SW 1271 (cell line): Measurements from ENCODE around the gene RDM1.
A peak's percentile ranks its signal among the peaks of the same experiment; 100 is the strongest.
"Not testable (repeated sequence)": the region's sequence is repeated elsewhere in the genome, so short reads cannot be mapped to it uniquely, and the experiment has no call there.

Experiments used
- DNase-seq, 2 experiments: peaks; one replicate each; lab custom pipeline; 2025; lab: John Stamatoyannopoulos, UW

RDM1 gene

DNA sequence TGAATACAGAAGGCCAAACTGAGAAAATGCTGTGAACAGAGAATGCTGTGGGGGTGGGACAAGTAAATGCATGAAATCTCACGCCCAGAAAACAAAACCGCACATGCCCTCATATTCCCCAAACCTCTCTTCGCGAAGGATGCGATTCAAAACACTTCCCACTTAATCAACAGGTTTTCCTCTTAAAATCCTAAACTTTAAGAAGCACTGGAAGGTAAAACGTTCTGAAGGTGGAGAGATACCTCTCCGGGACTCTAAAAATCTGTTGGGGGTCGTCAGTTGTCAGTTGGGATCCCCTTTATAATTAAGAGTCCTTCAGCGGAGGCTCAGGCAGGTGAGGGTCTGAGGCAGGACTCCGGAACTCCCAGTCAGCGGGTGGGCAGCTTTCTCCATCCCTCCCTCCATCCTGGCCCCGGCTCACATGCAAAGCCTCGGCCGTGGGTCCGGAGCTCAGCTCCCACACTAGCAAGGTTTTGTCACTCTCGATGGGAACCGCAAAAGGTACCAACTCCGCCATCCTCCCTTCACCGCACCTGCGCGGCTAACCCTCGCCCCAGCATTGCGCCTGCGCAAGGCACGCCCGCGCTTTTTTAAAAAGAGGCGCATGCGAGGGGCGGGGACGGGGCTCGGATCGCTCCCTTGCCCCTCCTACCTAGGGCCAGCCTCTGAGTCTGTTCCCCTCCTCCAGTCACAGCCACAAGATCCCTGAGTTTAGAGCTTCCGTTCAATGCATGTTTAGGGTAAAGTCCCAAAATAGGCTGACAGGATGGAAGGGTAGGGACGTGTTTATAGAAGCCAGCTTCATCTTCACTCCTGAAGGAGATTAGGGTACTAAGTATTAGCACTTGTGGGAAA, at the start of gene RDM1:
Gene RDM1, minus strand, starts transcription at position 563 of the 855 bp plus-strand sequence. Its CDS starts 46 bp downstream, at position 517.
- DNase-seq = peak; percentile 40 to 79

DNA sequence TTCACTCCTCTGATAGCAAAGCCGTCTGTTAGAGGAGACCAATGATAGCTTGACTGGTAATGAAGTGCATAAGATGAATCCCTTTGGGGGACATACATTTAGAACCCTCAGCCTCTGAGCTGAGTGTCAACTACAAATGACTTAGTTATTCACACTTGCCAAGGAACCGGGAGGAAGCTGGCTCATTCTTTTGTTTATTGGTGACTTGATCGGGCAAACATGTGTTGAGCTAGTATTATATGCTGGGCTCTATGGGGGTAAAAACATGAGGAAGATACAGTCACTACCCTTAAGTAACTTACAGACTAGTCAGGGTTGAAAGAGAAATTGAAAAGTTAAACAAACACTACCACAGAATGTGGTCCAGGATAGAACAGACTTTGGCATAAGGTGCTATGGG, 47.8 kb upstream of the RDM1 start:
- no peak for DNase-seq

GRCh38 chr17:35977509-35977908, 46.9 kb upstream of the RDM1 start:
- no peak for DNase-seq

- no peak for DNase-seq
Observed at GRCh38 chr17:35973333-35974260, 43.0 kb upstream of the RDM1 start.

GRCh38 chr17:35972945-35973332, 42.4 kb upstream of the RDM1 start:
- no peak for DNase-seq

- DNase-seq = no peak
Observed at GRCh38 chr17:35972535-35972934, 42.0 kb upstream of the RDM1 start.

DNA sequence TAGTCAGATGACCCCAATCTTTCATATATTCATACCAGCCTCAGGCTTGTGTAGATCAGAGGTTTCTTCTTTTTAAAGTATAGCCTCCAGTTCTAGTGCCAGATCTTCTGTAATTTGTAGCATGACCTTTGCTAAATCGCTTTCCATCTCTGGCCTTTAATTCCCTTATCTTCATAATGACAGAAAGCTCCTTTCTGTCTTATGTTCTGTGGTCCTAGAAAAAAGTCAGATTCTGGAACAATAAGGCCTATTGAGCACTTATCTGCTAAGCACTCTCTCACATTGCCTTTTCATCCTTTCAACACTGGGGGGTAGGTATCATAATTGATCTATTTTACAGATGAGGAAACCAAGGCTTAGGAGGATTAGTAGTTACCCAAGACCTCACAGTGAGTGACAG, 41.5 kb upstream of the RDM1 start:
- DNase-seq = no peak

DNA sequence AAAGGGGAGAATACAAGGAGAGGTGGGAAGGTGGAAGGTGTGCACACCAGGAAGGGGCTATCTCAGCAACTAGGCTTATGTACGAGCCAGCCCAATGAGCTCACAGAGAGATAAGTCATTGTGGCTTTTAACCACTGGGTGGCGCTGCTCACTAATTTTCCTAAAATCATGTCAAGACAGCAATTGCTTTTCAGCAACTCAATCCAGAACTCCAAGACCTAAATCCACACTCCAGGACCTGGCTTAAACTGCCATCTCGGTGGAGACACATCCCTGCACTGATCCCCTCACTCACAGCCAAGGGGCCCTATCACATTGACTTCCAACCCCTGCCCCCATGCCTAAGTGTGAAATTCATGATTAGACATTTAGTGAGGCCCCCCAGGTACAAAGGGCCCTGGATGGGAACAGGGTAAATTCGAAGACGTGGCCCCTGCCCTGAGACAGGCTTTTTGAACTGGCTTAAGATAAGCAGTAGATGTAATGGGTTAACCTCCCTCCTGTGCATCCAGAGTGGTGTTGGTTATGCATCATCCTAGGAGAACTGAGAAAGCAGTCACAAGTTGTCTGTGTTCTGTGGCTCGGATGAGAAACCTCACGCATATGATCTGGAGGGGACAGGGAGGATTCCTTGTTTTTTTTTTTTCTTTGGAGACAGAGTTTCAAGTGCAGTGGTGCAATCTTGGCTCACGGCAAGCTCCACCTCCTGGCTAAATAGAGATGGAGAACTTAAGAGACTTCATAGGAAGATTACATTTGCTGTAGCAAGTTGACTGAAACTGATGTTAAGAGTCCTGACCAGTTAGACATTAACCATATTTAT, 39.2 kb upstream of the RDM1 start:
- peak in 1 of 2 experiments; percentile 60 for DNase-seq

DNA sequence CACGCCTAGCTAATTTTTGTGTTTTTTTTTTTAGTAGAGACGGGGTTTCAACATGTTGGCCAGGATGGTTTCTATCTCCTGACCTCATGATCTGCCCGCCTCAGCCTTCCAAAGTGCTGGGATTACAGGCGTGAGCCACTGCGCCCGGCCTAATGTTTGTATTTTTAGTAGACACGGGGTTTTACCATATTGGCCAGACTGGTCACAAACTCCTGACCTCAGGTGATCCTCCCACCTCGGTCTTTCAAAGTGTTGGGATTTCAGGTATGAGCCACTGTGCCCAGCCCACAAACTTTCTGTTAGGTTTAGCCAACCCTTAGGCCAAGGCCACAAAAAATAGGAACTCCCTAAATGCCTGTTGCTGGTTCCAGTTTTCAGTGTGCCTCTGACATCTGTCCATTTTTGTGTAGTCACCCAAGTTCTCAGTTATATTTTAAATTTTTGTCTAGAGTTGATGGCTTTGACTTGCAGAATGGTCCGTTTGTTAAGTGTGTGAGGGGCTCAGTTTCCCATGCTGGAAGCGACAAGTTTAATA, 38.0 kb upstream of the RDM1 start:
- DNase-seq = no peak

GRCh38 chr17:35965272-35965671, 34.7 kb upstream of the RDM1 start:
- no peak for DNase-seq

DNA sequence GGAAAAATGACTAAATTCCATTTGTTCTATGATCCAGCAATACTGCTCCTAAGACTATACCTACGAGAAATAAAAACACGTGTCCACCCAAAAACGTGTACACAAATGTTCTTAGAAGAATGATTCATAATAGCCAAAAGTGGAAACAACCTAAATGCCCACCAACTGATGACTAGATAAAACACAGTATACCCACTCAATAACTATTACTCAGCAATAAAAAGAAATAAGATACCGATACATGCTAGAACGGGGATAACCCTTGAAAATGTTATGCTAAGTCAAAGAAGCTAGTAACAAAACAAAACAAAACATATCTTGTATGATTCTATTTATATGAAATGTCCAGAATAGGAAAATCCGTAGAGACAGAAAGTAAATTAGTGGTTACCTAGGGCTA, 33.1 kb upstream of the RDM1 start:
- no peak for DNase-seq

GRCh38 chr17:35953720-35954119, 23.1 kb upstream of the RDM1 start:
- no peak for DNase-seq

GRCh38 chr17:35949401-35949800, 18.8 kb upstream of the RDM1 start:
- no peak for DNase-seq

GRCh38 chr17:35948092-35948491, 17.5 kb upstream of the RDM1 start:
- no peak for DNase-seq

DNA sequence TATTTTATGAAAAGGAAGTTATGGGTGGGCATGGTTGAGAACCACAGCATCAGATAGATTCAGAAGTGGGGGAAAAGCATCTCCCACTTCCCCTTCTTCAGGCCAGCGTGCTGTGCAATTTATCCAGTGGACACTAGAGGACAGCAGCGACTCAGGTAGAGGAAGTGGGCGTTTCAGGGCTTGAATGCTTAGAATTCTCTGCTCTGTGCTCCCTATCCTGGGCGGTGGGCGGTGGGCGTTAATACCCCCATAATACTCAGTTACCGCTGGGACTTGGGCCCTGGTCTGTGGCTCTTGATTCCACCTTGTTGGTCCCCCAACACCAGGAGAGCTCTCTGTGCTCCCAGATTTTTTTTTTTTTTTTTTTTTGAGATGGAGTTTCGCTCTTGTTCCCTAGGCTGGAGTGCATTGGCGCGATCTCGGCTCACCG, 16.6 kb upstream of the RDM1 start:
- DNase-seq = peak in 1 of 2 experiments; percentile 47

DNA sequence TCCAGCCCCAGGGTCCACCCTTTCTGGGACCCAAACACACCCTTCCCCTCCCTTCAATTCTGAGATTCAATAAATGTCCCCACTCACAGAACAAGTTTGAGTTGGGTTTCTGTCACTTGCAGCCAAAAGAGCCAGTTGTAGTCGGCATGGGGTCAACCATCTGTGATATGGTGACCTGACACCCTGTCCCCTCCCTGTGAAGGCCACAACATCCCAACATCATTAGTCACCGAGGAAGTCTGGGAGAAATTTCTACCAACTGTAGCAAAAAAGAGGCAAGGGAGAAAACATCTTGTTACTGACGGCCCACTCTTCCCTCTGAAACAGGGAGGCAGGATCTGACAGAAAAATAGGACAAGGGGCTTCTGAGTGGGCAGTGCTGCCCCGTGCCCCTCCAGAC, 13.6 kb upstream of the RDM1 start:
- DNase-seq = no peak

GRCh38 chr17:35943537-35943936, 13.0 kb upstream of the RDM1 start, which contains the start of gene LYZL6:
Gene LYZL6 (minus strand): TSS chr17:35943713. CDS start chr17:35939356, 4,357 bp downstream.
- DNase-seq = no peak

- DNase-seq = no peak
Observed at GRCh38 chr17:35942588-35943186, 12.1 kb upstream of the RDM1 start.

DNA sequence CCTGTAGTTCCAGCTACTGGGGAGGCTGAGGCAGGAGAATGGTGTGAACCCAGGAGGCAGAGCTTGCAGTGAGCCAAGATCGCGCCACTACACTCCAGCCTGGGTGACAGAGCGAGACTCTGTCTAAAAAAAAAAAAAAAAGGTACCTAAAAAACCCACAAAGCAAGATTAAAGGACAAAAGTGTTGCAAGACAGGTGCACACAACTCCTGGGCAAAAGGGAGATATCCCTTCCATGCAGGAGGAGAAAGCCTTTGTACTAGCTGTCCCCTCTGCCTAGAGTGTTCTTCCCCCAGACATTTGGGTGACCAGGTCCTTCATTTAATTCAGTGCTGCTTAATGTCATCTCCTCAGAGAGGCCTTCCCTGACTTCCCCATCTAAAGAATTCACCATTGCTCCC, 7.9 kb upstream of the RDM1 start:
- DNase-seq = not testable (repeated sequence)

DNA sequence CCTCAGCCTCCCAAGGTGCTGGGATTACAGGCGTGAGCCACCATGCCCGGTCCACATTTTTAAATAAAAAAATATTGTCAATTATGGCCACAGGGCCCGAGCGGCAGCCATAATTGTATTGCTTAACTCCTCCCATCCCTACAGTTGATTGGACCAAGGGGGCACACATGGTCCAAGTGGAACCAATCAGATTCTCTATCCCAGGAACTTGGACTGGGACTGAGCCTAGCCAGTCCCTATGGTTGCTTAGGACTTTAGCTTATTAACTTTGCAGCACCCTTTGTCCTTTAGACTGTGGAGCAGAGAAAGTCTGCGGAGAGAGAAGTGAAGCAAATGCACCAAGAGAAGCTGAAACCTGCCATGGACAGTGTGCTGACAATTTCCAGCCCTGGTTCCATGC, 5.5 kb upstream of the RDM1 start:
- no peak for DNase-seq

DNA sequence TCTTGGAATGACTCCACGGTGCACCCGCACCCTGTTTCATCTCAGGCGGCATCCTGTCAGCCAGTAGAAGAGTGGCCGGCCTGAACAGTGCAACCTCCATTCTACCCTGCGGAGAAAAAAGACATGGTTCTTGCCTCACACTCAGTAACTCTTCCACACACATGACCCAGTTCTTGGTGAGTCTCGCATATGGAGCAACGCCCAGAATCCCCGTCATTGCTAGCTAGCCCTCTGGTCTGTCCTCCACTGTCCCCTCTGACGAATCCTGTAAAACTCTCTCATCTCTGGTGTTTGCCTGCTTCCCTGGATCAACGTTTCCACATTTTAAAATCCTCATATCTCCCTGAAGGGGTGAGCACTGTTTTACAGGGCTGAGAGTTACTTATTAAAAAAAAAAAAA, 4.2 kb upstream of the RDM1 start:
- no peak for DNase-seq
